Activated CD4-positive, alpha-beta T cell treated with anti-CD3 and anti-CD28 coated beads, Interleukin-2, Interleukin-6, amounts not matched to agents 100 ng/mL and 50 ng/mL, durations not matched to agents 16 hours and 8 hours (primary cell): ENCODE data around the gene TBC1D14.

Experiments used
- DNase-seq: peaks from one replicate; pipeline ENCODE4 v3.0.0-alpha.2; 2020

Gene TBC1D14

DNA sequence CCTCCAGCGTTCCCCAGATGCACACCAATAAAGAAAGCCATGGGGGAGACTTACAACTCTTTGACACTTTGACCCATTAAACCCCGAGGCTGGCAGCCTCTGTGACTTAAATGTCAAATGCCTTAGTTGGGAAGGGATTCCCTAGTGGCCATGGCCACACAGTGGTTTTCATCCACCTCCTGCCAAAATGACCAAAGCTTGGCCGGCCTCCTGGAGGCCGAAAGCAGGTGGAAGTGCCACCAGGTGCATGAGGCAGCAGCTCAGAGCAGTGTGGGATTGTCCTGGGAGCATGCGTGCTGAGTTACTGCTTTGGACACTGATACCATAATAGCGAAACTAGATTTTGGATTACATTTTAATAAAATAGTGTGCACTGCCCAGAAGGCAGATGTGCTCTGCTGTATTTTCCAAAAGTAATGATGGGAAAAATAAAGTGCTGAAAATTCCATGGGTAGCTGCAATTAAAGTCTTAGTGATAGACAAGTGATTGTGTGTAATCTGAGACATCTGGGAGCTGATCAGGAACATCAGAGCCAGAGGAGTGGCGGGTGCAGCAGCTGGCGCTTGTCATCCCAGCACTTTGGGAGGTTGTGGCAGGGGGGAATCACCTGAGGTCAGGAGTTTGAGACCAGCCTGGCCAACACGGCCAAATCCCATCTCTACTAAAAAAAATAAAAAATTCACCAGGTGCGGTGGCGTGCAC lies 93.7 kb downstream of the TBC1D14 start:
- no peak for DNase-seq

- DNase-seq: no peak
These were observed 94.2 kb downstream of the TBC1D14 start for GRCh38 chr4:7003879-7004240.

DNA sequence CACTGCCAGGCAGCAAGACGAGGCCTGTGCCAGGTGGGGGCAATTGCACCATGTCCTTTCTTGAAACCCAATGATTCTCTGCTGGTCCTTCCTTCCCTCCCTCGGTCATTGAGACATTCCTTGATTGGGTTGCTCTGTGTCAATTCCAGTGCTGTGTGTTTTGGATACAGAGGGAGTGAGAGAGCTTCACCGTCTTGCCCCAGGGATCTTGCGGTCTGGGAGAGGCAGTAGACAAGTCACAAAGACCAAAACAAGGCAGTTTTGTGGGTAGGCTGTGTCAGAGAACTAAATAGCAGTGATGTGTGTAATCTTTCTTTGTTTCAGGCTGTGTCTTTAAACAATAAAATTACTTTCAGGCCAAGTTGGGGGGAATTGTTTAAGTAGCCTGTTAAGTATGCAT lies 94.7 kb downstream of the TBC1D14 start:
- no peak for DNase-seq

GRCh38 chr4:7005571-7005970 lies 95.9 kb downstream of the TBC1D14 start:
- no peak for DNase-seq

DNA sequence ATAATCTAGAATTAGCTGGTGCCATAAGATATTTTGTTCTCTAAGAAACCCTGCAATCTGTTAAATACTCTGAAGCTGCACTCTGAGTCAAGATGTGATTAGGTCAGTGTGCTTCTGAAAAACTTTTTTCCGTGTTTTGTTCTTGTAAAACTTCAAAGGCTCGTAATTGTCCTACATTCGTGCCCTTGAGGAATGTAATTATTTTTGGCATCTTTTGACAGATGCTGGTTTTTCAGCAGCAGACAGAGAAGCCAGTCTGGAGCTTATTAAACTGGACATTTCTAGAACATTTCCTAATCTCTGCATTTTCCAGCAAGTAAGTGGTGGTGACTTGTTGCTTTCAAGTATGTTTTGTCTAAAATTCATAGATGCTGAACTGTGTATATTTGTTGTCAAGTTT lies 96.8 kb downstream of the TBC1D14 start:
- DNase-seq: no peak

DNA sequence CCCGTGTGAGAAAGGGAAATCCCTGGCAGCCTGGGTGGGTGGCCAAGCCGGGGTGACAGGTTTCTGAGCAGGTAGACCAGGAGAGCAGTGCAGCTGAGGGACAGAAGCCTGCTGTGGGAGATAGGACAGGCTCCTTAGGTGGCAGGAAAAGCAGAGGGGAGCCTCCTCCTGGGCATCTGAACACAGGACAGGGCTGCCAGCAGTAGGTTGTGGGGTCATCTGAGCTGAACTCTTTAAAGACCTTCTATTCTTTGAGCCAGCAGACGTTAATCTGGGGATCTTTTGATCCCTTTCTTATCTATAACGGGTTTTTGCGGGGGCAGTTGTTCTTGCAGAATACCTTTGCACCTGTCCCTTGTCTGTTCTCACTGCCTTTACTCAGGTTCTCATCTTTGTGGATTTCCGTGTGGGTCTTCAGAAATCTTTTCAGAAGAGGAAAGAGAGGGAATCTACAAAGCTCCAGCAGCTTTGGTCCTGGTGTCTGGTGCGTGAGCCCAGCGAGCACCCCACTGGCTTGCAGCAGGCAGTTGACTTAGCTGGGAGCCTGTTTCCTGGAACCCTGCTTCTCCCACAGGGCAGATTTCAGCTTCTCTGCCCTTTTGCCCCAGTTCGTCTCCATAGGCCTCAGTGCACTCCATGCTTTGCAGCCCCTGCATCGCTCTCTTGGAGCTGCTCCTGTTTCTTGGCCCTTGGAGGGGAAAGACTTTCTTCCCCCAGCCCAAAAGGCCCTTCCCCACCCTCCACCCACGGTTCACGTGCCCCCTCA lies 97.7 kb downstream of the TBC1D14 start:
- no peak for DNase-seq

GRCh38 chr4:7007944-7008343 lies 98.3 kb downstream of the TBC1D14 start:
- no peak for DNase-seq

DNA sequence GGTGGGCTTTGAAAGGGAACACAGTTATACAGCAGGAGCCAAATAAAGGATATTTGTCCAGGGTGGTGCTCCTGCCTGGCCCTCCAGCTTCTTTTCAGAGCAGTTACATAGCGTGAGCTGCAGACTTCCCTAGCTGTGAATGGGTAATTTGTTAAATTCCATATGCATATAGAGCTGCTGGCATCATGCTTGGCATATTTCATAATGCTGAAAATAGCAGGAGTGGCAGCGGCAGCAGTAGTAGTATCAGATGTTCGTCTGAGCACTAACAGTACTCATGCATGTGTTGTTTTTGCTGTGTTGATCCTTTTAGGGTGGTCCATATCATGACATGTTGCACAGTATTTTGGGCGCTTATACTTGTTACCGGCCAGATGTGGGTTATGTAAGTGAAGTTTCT lies 99.9 kb downstream of the TBC1D14 start:
- no peak for DNase-seq

DNA sequence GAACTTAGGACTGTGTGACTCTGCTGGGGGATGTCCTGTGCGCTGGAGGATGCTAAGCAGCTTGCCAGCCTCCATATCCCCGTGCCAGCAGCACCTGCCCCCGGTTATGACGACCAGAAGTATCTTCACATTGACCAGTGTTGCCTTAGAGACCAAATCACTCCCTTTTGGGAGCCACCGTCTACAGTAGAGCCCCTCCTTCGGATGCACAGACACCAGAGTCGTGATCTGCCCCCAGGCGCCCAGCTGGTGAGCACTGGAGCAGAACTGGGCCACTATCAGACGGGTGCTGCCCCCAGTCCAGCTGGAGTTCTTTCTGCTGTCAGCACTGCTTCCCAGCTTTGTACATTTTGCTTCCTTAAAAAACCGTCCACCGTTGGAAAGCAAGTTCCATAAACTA lies 103.5 kb downstream of the TBC1D14 start:
- no peak for DNase-seq

- no peak for DNase-seq
These were observed 105.2 kb downstream of the TBC1D14 start for GRCh38 chr4:7014815-7015214.

- DNase-seq: no peak
These were observed 105.9 kb downstream of the TBC1D14 start for GRCh38 chr4:7015383-7016035.

- no peak for DNase-seq
These were observed 106.5 kb downstream of the TBC1D14 start for GRCh38 chr4:7016086-7016485.

DNA sequence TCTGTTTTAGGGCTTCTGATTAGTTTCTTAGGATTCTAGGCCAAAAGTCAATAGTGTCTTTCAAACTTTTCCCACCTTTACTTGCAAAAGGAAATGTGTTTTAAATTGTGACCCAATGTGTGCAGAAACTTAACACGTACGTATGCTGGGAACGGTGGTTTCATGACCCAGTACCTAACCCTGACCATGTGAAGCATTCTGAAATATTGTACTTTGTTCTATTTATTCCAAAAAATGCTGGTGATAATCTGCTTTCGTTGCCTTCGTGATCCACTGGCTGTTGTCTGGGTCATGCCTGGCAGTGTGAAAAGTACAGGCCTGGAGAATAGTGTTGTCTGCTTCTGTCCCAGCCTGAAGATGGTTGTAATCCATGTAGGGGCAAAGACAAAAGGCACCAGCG lies 106.9 kb downstream of the TBC1D14 start:
- no peak for DNase-seq

DNA sequence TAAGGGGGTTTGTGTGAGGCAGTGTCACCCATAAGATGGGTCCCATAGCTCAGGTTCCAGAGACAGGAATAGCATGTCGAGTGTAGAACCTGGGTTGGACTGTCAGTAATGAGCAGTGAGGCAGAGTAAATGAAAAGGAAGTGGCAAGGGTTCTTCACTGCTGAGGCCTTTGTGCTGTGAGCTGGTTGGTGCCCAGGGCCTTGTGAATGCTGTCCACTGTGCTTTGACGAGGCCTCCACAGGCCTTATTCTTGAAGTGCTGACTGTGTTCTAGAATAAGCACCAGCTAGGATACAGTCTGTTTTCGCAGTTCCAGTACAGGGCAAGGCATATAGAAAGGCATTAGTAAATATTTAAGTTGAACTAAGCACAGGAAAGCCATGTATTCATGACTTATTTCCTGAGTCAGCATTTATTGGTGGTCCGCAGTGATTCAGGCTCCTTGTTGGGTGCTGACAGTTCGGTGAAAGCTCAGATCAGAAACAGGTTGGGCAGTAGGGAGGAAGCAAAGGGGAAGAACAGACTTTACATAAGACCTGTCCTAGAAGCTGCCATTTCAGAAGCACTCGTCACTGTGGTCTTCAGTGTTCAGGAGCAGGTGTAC lies 107.9 kb downstream of the TBC1D14 start:
- DNase-seq: no peak

GRCh38 chr4:7018281-7018680 lies 108.7 kb downstream of the TBC1D14 start:
- no peak for DNase-seq

GRCh38 chr4:7019367-7019766 lies 109.7 kb downstream of the TBC1D14 start:
- no peak for DNase-seq

- DNase-seq: no peak
These were observed 110.7 kb downstream of the TBC1D14 start for GRCh38 chr4:7020290-7020689.

DNA sequence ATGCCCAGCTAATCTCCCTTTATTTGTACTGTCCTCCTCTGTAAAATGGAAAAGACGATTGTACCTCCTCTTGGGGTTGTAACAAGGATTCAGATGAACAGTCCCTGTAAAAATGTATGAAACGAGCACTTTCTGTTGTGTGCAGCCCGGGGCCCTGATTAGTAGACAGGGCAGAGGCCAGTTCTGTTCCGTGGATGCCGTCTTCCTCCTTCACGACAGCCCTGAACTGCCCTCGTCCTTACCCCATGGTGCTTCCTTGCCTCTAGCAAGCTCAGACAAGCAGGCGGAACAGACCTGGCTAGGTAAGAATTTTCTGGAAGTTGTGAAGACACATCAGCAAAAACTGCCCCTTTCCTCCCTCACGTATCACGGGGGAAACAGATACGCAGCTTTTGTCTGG lies 111.2 kb downstream of the TBC1D14 start:
- no peak for DNase-seq

GRCh38 chr4:7021355-7021754 lies 111.7 kb downstream of the TBC1D14 start:
- no peak for DNase-seq

DNA sequence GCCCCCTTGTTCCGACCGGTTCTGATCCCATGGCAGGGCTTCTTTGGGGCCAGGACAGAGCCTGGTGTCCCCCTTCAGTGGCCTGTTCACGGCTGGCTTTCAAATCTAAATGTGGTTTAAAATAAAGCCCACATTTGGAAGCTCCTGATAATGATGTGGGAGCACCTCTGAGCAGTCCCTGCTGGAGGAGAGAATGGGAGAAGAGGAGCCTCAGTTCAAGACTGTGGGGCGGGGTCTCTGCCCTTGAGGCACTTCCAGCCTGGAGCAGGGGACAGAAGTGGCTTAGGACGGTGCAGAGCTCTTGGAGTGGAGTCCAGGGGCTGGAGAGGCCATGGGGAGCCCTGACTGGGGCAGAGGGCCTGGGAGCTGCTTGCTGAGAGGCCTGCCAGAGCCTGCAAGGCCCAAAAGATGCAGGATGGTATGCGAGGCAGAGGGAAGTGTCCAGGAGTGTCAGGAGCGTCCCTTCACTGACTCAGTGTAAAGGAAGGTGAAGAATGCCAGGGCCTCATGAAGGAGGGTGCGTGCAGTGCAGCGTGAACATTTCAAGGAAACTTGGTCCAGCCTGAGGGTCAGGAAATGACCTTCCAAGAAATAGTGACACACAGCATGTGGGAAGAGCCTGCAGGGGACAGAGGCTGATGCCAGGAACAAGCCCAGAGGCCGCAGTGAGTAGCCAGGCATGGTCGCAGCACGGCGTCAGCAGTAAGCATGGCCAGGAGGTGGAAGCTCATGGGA lies 112.5 kb downstream of the TBC1D14 start:
- no peak for DNase-seq

DNA sequence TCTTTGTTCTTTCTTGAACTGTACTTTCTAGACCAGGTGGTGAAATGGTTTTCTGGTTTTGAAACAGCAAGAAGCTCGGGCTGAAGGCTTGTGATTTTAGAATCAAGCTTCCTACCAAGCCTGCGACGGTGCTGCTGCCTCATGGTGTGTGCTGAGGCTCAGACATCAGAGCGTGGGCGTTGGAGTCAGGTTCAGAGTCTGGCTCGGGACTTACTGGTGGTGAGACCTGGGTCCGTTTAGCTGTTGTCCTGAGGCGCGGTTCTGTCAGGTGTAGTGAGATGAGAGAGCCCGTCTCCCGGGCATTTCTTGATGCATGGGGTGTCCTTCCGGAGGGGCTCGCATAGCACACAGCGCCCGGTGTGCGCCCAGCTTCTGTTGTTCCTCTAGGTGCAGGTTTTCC lies 113.9 kb downstream of the TBC1D14 start:
- no peak for DNase-seq

- no peak for DNase-seq
These were observed 114.3 kb downstream of the TBC1D14 start for GRCh38 chr4:7023901-7024300.

DNA sequence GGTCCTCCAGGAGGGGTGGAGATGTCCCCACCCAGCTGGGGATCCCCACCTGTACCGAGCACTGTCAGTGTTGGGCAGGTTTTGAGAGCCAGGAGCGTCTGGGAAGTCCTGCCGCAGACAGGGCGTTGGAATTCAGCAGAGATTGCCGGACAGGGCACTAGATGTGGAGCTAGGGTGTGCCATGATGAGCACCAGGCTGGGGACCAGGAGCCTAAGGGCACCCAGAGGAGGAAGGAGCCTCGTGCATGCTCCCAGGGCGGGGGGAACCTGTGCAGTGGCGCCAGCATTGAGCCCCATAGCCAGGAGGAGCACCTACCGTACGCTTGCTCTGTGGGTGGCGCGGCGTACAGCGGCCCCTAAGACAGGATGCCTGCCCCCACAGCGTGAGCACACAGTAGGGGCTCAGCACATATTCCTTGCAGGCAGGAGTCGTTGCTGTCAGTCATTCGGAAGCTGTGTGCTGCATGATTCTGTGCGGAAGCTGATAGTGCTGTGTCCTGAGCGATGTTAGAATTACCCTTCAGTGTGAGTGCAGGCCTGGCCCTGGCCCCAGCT lies 114.8 kb downstream of the TBC1D14 start:
- DNase-seq: no peak
